ENCODE results near the gene KIDINS220. TPM values are rescaled to one million over a fixed set of nuclear protein-coding genes. Genes with fewer than 3 reads are reported as not detected.

KIDINS220 gene
- polyA plus RNA-seq, 2 of the 4 experiments (the other 2 are of a cell fraction), result 16.4 to 45.9 TPM

DNA sequence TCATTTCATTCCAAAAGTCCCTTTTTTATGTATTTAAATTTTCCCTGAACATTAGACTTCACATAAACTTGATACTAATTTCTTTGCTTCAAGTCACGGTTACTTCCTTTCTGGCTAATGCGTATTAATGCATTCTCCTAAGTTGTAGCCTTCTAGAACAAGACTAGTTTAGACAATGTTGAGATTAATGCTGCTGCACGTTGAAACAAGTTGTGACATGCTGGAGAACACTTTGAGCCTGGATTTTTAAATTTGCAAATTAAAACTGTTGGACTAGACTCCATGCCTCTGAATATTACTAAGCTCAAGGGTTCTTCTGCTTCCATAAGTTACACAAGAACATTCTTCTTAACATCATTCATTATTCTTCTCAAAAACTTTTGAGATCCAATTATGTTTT is 126.5 kb downstream of the KIDINS220 start:
- ChIA-PET CTCF (interaction anchor here (0.5 to 1.1 kb wide), 2 partner anchors 25 to 31 kb away, joined by 3 read pairs; no protein-coding TSS in a partner anchor), POLR2A (no interaction called here)
- no peak overlapping the region for H3K4me3 ChIP-seq
- DNase-seq (ENCODE audit: low read depth in 1 of 2, low spot score in 1 of 2), result no peak
- H3K4me1 ChIP-seq, result no peaks in the 10 kb centered on the region
- 0 out of 3 replicates have a peak, but pooled peaks cover 7% of the 10 kb centered on the region for H3K9me3 ChIP-seq
- H3K4me2 ChIP-seq, result no peak overlapping the region
- no peak overlapping the region for H3K27ac ChIP-seq
- ATAC-seq, result no peak
- 66% methylated on average over 3 of the region's 3 CpGs for WGBS (ENCODE audit: missing lambda C conversion rate)
- no peak for FAIRE-seq
- TF ChIP-seq HEYL (CRISPR knock-in tag; IDR thresholded peaks at IDR 0.05) (no peak), JUN (IDR thresholded peaks at IDR 0.05) (no peak), MYC (IDR thresholded peaks at IDR 0.05; ENCODE audit: borderline replicate concordance, low read length) (no peak), RNF2 (IDR thresholded peaks at IDR 0.05; ENCODE audit: borderline replicate concordance, low read depth) (no peak), CEBPB (IDR thresholded peaks at IDR 0.05) (no peak)
- TF ChIP-seq, protein P1, sequence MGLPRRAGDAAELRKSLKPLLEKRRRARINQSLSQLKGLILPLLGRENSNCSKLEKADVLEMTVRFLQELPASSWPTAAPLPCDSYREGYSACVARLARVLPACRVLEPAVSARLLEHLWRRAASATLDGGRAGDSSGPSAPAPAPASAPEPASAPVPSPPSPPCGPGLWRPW (IDR thresholded peaks at IDR 0.05), result no peak

DNA sequence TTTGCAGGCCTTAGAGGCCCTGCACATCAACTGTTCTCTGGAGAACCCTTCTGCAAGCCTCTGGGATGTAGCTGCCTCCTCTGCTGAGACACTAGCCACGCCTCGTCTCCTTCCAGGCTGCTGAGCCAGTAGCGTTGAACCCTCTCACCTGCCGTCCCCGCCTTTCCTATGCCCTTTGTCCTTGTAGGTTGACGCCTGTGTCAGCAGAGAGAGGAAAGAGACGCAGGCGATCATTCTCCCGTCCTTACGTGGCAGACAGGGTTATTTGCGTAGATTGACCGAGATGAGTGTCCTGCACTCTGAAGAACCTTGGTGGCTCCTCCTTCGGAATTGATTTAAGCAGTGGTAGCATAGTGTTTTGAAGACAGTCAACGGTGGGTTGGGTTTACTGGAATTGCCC is 127.8 kb downstream of the KIDINS220 start:
- POLR2A ChIA-PET, result no interaction called here
- H3K4me1 ChIP-seq, result no peaks in the 10 kb centered on the region
- 78% methylated on average over 14 of the region's 14 CpGs for WGBS (ENCODE audit: missing lambda C conversion rate)
- no peak for FAIRE-seq
- CTCF ChIA-PET, result interaction anchor here (1.7 kb wide), 1 partner anchor 16 kb away, joined by 7 read pairs; no protein-coding TSS in a partner anchor
- ATAC-seq, result no peak
- no peak overlapping the region for H3K4me2 ChIP-seq
- no peak for TF ChIP-seq EP300 (IDR thresholded peaks at IDR 0.05)
- no peak for TF ChIP-seq BHLHE40 (IDR thresholded peaks at IDR 0.05; ENCODE audit: low read depth, low read length)
- TF ChIP-seq, protein P2, sequence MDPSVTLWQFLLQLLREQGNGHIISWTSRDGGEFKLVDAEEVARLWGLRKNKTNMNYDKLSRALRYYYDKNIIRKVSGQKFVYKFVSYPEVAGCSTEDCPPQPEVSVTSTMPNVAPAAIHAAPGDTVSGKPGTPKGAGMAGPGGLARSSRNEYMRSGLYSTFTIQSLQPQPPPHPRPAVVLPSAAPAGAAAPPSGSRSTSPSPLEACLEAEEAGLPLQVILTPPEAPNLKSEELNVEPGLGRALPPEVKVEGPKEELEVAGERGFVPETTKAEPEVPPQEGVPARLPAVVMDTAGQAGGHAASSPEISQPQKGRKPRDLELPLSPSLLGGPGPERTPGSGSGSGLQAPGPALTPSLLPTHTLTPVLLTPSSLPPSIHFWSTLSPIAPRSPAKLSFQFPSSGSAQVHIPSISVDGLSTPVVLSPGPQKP (IDR thresholded peaks at IDR 0.05; ENCODE audit: low read depth, low read length), result no peak
- no peak for TF ChIP-seq ZC3H11A (IDR thresholded peaks at IDR 0.05)
- TF ChIP-seq RAD21 (conservative IDR thresholded peaks at IDR 0.05 in 1 of 2, IDR thresholded peaks at IDR 0.05 in 1 of 2), result no peak
- no peak for TF ChIP-seq FOXS1 (CRISPR knock-in tag; IDR thresholded peaks at IDR 0.05)
- TF ChIP-seq HOXA7 (CRISPR knock-in tag; IDR thresholded peaks at IDR 0.05), result no peak
- no peak for TF ChIP-seq FOSL2 (IDR thresholded peaks at IDR 0.05)
- no peak for TF ChIP-seq FOSL2 (CRISPR knock-in tag; IDR thresholded peaks at IDR 0.05)
- no peak for TF ChIP-seq CEBPB (IDR thresholded peaks at IDR 0.05)
- no peak for TF ChIP-seq CHD2 (IDR thresholded peaks at IDR 0.05; ENCODE audit: low read length, partially characterized antibody)
- TF ChIP-seq NPAS2 (CRISPR knock-in tag; IDR thresholded peaks at IDR 0.05; ENCODE audit: borderline replicate concordance), result no peak
- no peak for TF ChIP-seq MAZ (IDR thresholded peaks at IDR 0.05; ENCODE audit: borderline replicate concordance, low read depth, low read length)
- no peak for TF ChIP-seq CBX8 (IDR thresholded peaks at IDR 0.05)
- TF ChIP-seq, protein P3, sequence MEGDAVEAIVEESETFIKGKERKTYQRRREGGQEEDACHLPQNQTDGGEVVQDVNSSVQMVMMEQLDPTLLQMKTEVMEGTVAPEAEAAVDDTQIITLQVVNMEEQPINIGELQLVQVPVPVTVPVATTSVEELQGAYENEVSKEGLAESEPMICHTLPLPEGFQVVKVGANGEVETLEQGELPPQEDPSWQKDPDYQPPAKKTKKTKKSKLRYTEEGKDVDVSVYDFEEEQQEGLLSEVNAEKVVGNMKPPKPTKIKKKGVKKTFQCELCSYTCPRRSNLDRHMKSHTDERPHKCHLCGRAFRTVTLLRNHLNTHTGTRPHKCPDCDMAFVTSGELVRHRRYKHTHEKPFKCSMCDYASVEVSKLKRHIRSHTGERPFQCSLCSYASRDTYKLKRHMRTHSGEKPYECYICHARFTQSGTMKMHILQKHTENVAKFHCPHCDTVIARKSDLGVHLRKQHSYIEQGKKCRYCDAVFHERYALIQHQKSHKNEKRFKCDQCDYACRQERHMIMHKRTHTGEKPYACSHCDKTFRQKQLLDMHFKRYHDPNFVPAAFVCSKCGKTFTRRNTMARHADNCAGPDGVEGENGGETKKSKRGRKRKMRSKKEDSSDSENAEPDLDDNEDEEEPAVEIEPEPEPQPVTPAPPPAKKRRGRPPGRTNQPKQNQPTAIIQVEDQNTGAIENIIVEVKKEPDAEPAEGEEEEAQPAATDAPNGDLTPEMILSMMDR (IDR thresholded peaks at IDR 0.05), result no peak
- TF ChIP-seq RARB (CRISPR knock-in tag; IDR thresholded peaks at IDR 0.05), result no peak
- no peak overlapping the region for H3K4me3 ChIP-seq
- no peak overlapping the region for H3K27ac ChIP-seq
- H3K9me3 ChIP-seq, result no peaks in the 10 kb centered on the region
- no peak for DNase-seq (ENCODE audit: low read depth in 1 of 2, low spot score in 1 of 2)

DNA sequence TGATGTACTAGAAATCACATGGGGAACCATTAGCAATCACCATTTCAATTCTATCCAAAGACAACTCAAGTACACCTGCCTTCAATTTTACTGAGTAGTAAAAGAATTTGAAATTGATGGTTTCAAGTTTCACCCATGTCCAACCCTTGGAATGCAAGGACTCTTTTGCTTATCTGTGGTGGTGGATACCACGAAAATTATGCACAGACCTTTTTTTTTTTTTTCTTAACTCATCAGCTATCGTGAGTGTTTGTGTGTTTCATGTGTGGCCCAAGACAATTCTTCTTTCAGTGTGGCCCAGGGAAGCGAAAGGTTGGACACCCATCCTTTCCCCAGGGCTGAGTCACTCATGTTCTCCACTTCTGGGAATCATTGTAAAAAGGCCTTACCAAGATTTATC is 132.5 kb downstream of the KIDINS220 start:
- 51% methylated on average over 3 of the region's 3 CpGs for WGBS (ENCODE audit: missing lambda C conversion rate)
- CTCF ChIA-PET, result interaction anchor here (1.4 kb wide), 1 partner anchor 12 kb away, joined by 4 read pairs; no protein-coding TSS in a partner anchor
- TF ChIP-seq RCOR1 (IDR thresholded peaks at IDR 0.05; ENCODE audit: low read depth, low read length) (no peak), CEBPB (IDR thresholded peaks at IDR 0.05) (no peak), ZNF302 (CRISPR knock-in tag; IDR thresholded peaks at IDR 0.05) (no peak), ESRRA (IDR thresholded peaks at IDR 0.05; ENCODE audit: borderline replicate concordance, low read length) (no peak), HDAC2 (IDR thresholded peaks at IDR 0.05) (no peak), CHD2 (IDR thresholded peaks at IDR 0.05; ENCODE audit: low read length, partially characterized antibody) (no peak), JUNB (IDR thresholded peaks at IDR 0.05) (no peak), MYC (IDR thresholded peaks at IDR 0.05; ENCODE audit: borderline replicate concordance, low read length) (no peak), RARB (CRISPR knock-in tag; IDR thresholded peaks at IDR 0.05) (no peak), MAZ (IDR thresholded peaks at IDR 0.05; ENCODE audit: borderline replicate concordance, low read depth, low read length) (no peak)
- TF ChIP-seq, protein P1 (IDR thresholded peaks at IDR 0.05), result no peak
- TF ChIP-seq, protein P2 (IDR thresholded peaks at IDR 0.05; ENCODE audit: low read depth, low read length), result no peak

More for the DNA sequence above, 132.5 kb downstream of the KIDINS220 start:
- Histone ChIP-seq H3K4me1 (no peaks in the 10 kb centered on the region), H3K4me3 (no peak overlapping the region), H3K4me2 (no peak overlapping the region), H3K27ac (no peak overlapping the region), H3K9me3 (no peaks in the 10 kb centered on the region)
- ATAC-seq (no peak), DNase-seq (ENCODE audit: low read depth in 1 of 2, low spot score in 1 of 2) (no peak), FAIRE-seq (no peak)
- POLR2A ChIA-PET, result no interaction called here
